ENCODE data around the gene CLDN9.
A peak's percentile ranks its signal among the peaks of the same experiment; 100 is the strongest.

CLDN9 gene

DNA sequence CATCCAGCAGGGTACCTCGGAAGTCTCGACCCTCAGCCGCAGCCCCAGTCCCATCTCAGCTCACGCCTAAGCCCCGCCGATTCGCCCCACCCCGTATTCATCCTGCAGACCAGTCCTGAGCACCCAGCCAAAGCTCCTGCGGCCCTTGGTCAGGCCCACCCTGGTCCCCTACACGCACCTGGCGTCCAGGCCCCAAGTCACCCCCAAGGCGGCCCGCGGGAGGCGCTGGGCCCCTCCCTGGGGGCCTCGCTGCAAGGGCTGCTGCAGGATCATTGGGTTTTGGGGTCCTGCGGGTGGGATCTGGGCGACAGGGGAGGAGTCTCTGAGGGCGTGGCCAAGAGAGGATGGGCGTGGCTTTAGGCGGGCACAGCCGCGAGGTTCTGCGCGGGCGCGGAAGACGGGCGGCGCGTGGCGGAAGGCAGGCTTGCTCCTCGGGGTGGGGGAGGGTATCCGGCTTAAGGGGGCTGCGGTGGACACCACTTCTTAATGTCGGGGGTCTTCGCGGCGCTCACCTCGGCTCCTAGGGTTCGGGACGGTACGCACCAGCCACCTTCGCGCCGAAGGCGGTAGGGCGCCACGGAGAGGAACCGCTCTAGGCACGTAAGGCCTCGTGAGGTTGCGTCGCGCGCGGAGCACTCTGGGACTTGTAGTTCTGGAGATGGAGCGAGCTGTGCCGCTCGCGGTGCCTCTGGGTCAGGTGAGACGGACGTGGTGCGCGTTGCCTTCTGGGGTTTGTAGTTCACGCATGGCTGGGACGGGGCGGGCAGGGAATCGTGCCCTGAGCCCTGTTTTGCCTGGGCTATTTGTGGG lies 11.2 kb downstream of the CLDN9 start, which contains the start of the genes HCFC1R1 and THOC6:
Gene HCFC1R1 (minus strand): TSS at position 274 of the 810 bp plus-strand sequence. CDS start 1 bp downstream, at position 273.
Gene THOC6 (plus strand): TSS at position 367 of the 810 bp plus-strand sequence. CDS start 292 bp downstream, at position 659.
- DNase-seq (peak; percentile 94), ATAC-seq (replicated peaks) (peak; percentile 80 to 84)
- H3K4me1 Mint-ChIP-seq, result peaks cover 43 to 81% of the 10 kb centered on the region in 2 donors
- peak within 1 kb of the TSS; percentile 77 to 81 for H3K4me3 Mint-ChIP-seq
- peaks cover 7 to 11% of the 10 kb centered on the region in 2 donors for H3K27me3 Mint-ChIP-seq
- H3K9me3 Mint-ChIP-seq, result no peaks in the 10 kb centered on the region
- peaks cover 20 to 21% of the 10 kb centered on the region in 2 donors for H3K36me3 Mint-ChIP-seq
- peak within 1 kb of the TSS; percentile 96 for H3K27ac Mint-ChIP-seq

DNA sequence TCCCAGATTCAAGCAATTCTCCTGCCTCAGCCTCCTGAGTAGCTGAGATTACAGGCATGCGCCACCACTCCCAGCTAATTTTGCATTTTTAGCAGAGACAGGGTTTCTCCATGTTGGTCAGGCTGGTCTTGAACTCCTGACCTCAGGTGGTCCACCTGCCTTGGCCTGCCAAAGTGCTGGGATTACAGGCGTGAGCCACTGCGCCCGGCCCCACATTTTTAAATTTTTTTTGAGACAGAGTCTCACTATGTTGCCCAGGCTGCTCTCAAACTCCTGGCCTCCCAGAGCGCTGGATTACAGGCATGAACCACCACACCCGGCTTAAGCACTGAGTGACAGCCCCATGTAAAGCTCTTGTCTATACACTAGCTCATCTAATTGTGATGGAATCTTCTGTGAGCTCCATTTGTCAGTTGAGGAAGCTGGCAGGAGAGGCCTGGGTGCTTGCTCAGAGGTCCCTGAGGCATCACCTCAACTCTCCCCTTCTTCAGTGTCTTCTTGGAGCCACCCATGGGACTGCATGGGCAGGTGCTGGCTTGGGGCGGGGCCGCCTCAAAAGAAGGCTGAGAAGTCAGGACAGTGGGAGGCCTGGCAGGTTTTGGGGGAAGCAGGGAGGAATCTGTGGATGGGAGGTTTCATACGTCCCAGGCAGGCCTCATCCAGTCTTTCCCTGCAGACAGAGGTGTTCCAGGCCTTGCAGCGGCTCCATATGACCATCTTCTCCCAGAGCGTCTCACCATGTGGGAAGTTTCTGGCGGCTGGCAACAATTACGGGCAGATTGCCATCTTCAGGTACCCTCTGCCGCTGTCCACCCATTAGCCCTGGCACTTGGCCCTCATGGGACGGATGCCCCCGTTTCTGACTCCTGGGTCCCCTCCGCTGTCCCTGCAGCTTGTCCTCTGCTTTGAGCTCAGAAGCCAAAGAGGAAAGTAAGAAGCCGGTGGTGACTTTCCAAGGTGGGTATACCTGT lies 12.6 kb downstream of the CLDN9 start:
- Mint-ChIP-seq H3K27ac (no peak overlapping the region), H3K36me3 (peaks cover 20 to 21% of the 10 kb centered on the region in 2 donors), H3K4me1 (peaks cover 46 to 85% of the 10 kb centered on the region in 2 donors), H3K9me3 (no peaks in the 10 kb centered on the region), H3K4me3 (peak overlapping the region in 1 of 2 donors; percentile 25), H3K27me3 (peaks cover 20 to 23% of the 10 kb centered on the region in 2 donors)
- DNase-seq (no peak), ATAC-seq (replicated peaks) (no peak)

DNA sequence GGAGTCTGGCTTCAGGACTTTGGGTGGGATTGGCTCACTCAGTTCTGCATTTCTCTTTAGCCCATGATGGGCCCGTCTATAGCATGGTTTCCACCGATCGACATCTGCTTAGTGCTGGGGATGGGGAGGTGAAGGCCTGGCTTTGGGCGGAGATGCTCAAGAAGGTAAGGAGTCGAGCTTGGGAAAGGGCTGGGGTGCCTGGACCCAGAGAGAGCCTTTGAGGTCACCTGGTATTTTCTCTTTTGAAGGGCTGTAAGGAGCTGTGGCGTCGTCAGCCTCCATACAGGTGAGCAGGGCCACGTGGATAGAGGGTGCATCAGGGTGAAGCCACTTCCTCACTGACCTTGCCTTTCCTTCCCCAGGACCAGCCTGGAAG lies 13.3 kb downstream of the CLDN9 start:
- Mint-ChIP-seq H3K36me3 (peaks cover 20 to 21% of the 10 kb centered on the region in 2 donors), H3K9me3 (no peaks in the 10 kb centered on the region), H3K4me3 (no peak overlapping the region), H3K27ac (no peak overlapping the region), H3K27me3 (peaks cover 26 to 30% of the 10 kb centered on the region in 2 donors), H3K4me1 (peaks cover 42 to 83% of the 10 kb centered on the region in 2 donors)
- DNase-seq (no peak), ATAC-seq (replicated peaks) (no peak)

DNA sequence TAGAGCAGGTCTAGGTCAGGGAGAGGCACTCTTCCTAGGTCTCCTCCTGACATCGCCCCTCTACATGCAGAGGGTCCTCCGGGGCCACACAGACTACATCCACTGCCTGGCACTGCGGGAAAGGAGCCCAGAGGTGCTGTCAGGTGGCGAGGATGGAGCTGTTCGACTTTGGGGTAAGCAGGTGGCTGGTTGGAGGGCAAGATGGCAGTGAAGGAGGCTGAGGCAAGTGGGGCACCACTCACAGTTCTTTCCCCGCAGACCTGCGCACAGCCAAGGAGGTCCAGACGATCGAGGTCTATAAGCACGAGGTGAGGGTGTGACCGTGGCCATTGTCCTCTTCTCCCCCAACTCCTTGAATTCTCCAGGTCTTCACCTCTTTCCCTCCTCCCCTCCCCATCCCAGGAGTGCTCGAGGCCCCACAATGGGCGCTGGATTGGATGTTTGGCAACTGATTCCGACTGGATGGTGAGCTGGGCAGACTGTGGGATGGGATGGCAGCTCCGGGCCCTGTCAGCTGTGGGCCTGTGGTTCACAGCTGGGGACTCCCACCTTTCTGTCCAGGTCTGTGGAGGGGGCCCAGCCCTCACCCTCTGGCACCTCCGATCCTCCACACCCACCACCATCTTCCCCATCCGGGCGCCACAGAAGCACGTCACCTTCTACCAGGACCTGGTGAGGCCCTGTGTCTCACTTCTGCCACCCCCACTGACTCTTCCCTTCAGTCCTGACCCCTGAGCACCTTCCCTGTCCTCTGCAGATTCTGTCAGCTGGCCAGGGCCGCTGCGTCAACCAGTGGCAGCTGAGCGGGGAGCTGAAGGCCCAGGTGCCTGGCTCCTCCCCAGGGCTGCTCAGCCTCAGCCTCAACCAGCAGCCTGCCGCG lies 14.1 kb downstream of the CLDN9 start:
- H3K27ac Mint-ChIP-seq, result no peak overlapping the region
- H3K36me3 Mint-ChIP-seq, result peaks cover 20 to 21% of the 10 kb centered on the region in 2 donors
- H3K27me3 Mint-ChIP-seq, result peaks cover 33 to 39% of the 10 kb centered on the region in 2 donors
- ATAC-seq (replicated peaks), result no peak
- H3K4me1 Mint-ChIP-seq, result peaks cover 36 to 75% of the 10 kb centered on the region in 2 donors
- no peak overlapping the region for H3K4me3 Mint-ChIP-seq
- H3K9me3 Mint-ChIP-seq, result no peaks in the 10 kb centered on the region
- DNase-seq, result no peak

DNA sequence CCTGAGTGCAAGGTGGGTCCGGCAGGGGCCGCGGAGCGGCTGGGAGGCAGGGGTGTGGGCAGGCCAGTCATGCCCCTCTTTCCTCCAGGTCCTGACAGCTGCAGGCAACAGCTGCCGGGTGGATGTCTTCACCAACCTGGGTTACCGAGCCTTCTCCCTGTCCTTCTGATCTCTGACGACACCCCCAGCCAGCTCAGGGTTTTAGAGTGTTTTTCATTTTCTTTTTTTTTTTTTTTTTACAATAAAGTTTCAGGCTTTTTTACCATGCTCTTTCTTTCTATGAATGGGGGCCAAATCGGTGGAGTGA lies 14.7 kb downstream of the CLDN9 start:
- ATAC-seq (replicated peaks) (no peak), DNase-seq (no peak)
- H3K36me3 Mint-ChIP-seq, result peaks cover 20 to 21% of the 10 kb centered on the region in 2 donors
- peaks cover 30 to 69% of the 10 kb centered on the region in 2 donors for H3K4me1 Mint-ChIP-seq
- H3K9me3 Mint-ChIP-seq, result no peaks in the 10 kb centered on the region
- H3K4me3 Mint-ChIP-seq, result no peak overlapping the region
- no peak overlapping the region for H3K27ac Mint-ChIP-seq
- H3K27me3 Mint-ChIP-seq, result peaks cover 37 to 45% of the 10 kb centered on the region in 2 donors

DNA sequence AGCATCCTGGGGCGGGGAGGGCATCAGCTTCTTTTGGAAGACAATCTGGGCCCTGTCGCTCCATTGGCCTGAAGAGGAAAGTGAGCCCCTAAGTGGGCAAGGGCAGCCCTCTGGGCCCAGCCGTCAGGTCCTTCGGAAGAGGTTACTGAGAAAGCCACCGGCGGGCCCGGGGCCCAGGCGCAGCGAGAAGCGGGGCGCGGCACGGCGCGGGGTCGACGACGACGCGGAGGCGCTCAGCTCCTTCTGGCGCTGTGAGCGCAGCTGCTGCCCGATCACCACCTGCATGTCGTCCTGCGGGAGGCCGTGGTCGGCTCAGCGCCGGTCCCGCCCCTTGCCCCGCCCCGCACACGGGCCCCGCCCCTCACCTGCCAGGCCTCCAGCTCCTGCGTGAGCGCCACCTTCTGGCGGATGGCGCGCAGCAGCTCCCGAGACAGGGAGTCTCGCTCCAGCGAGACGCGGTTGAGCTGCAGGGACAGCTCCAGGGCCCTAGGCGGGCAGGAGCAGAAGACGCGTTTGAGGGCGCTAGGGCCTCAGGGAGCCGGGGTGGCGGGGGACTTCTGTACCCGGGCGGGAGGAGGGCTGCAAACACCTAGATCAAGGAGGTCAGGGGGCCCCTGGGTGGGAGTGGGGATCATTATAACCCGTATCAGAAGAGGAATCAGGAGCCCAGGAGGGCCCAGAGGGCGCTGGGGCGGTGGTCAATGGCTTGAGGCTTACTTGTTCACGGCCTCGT lies 15.4 kb downstream of the CLDN9 start:
- DNase-seq (peak; percentile 71), ATAC-seq (replicated peaks) (peak; percentile 30 to 44)
- Mint-ChIP-seq H3K36me3 (peaks cover 20 to 21% of the 10 kb centered on the region in 2 donors), H3K27ac (no peak overlapping the region), H3K4me3 (peak overlapping the region; percentile 44 to 76), H3K4me1 (peaks cover 26 to 68% of the 10 kb centered on the region in 2 donors), H3K27me3 (peaks cover 44 to 52% of the 10 kb centered on the region in 2 donors), H3K9me3 (no peaks in the 10 kb centered on the region)

DNA sequence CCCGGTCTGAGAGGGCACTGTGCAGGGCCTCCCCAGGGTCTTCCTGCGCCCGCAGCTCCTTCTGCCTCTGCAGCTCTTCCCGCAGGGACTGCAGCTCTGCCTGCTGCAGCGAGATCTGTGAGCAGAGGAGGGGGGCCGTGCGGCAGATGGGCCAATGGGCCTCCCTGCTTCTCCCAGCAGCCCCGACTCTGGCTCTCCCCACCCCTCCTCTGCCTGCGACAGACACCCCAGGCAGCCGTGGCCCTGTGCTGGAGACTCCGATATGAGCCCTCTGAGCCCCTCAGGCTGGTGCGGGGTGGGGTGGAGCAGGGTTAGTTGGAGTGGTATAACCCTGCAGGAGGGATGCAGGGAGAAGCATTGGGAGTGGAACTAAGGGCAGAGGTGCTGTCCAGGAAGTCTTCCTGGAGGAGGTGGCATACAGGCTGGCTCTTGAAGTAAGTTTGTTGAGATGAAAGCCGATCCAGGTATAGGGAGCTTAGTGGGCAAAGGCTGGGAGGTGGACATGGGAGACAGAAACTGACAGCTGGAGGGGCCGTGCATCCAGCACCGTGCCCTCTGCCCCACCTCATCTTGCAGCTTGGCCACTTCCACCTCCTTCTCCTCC lies 16.1 kb downstream of the CLDN9 start:
- H3K27ac Mint-ChIP-seq, result no peak overlapping the region
- H3K4me3 Mint-ChIP-seq, result peak overlapping the region in 1 of 2 donors; percentile 5
- ATAC-seq (replicated peaks) (no peak), DNase-seq (no peak)
- H3K36me3 Mint-ChIP-seq, result peaks cover 20 to 21% of the 10 kb centered on the region in 2 donors
- H3K27me3 Mint-ChIP-seq, result peaks cover 51 to 58% of the 10 kb centered on the region in 2 donors
- H3K9me3 Mint-ChIP-seq, result no peaks in the 10 kb centered on the region
- peaks cover 23 to 61% of the 10 kb centered on the region in 2 donors for H3K4me1 Mint-ChIP-seq

DNA sequence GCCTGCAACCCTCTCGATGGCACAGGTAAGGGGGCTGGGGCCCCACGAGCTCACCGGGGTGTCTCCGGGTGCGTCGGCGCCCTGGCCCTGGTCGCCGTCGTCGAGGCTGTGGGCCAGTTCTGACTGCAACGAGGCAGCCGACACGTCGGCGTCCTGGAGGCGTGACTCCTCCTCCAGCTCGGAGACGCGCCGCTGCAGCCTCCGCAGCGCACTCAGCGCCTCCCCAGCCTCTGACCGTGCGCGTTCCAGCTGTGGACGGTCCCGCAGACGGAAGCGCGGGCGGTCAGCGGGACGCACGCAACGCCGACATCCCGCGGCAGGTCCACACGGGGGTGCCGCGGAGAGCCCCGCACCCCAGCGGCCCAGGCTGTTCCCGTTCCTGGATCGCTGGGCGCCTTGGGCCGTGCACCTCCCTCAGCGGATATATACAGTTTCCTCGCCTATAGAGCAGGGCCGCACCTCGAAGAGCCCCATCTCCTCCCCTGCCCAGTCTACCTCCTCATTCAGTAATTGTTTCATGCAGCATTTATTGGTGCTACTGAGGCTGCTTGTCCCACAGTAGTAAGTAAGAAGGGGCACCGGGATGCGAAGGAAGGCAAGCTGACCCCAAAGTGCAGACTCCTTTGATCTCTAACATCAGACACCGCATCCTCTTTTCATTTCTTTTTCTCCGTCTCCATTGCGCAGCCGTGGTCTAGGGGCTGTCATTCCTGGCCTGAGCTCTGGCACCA lies 16.9 kb downstream of the CLDN9 start:
- peaks cover 57 to 65% of the 10 kb centered on the region in 2 donors for H3K27me3 Mint-ChIP-seq
- H3K27ac Mint-ChIP-seq, result no peak overlapping the region
- peak overlapping the region; percentile 1 to 37 for H3K4me3 Mint-ChIP-seq
- peaks cover 20 to 56% of the 10 kb centered on the region in 2 donors for H3K4me1 Mint-ChIP-seq
- H3K36me3 Mint-ChIP-seq, result peaks cover 20 to 21% of the 10 kb centered on the region in 2 donors
- no peak for DNase-seq
- peak in 1 of 2 donors; percentile 34 for ATAC-seq (replicated peaks)
- no peaks in the 10 kb centered on the region for H3K9me3 Mint-ChIP-seq

DNA sequence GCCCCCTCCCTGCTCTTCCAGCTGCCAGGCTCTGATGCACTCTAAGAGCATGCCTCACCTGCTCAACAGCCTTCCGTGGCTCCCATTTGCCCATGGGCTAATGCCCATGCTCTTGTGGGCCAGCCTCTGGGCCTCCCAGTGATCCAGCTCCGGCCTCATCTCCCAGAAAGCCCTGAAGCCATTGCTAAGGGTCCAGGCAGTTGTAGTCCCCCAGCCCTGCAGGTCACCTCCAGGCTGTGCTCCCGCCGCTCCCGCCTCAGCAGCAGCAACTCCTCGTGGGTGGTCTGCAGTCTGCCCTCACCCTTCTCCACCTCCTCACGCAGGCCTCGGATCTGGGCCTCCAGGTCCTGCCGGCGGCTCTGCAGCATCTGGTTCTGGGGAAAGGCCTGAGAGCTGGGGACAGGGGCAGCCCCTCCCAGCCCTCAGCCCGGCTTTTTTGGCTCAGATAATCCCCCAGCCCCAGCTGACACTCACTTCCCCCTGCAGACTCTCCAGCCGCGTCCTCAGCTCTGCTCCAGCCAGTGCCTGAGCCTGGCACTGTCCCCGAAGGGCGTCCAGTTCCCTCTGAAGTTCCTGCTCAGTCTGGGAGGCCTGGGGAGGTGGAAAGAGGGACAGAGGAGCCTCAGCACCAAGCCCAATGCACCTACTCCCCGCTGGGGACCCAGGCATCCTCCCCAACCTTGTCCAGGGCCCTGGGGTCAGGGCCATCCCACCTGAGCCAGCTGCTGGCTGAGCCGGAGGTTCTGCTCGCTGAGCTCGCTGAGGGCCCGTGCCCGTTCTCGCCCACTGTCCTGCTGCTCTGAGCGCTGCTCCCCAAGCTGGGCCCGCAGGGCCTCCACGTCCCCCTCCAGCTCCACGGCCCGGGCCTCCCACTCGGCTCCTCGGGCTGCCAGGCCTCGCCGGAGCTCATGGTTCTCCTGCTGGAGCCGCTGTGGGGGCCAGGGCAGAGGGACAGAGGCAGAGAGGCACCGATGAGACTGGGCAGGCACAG lies 17.8 kb downstream of the CLDN9 start:
- peaks cover 18 to 20% of the 10 kb centered on the region in 2 donors for H3K36me3 Mint-ChIP-seq
- H3K4me1 Mint-ChIP-seq, result peaks cover 18 to 52% of the 10 kb centered on the region in 2 donors
- no peak overlapping the region for H3K27ac Mint-ChIP-seq
- ATAC-seq (replicated peaks) (no peak), DNase-seq (no peak)
- peak overlapping the region in 1 of 2 donors; percentile 1 for H3K4me3 Mint-ChIP-seq
- peaks cover 65 to 74% of the 10 kb centered on the region in 2 donors for H3K27me3 Mint-ChIP-seq
- no peaks in the 10 kb centered on the region for H3K9me3 Mint-ChIP-seq

DNA sequence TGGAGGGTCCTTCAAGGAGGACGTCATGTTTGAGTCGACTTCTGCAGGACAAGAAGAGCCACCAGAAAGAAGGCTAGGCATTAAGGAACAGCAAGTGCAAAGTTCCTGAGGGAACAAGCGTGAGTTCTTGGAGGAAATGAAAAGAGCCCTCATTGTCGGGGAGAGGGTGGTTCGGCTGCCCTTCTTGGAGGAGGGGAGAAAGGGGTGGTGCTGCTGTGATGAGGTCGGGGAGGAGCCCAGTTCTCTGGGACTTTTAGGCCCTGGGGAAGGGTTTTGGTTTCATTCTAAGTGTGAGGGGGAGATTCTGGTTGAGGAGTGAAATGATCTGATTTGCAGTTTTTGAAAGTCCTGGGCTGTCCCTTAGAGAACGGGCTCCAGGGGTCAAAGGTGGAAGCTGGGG lies 19.9 kb downstream of the CLDN9 start:
- DNase-seq, result no peak
- H3K9me3 Mint-ChIP-seq, result no peaks in the 10 kb centered on the region
- H3K4me1 Mint-ChIP-seq, result peaks cover 23 to 52% of the 10 kb centered on the region in 2 donors
- ATAC-seq (replicated peaks), result peak in 1 of 2 donors; percentile 28
- H3K27me3 Mint-ChIP-seq, result peaks cover 76 to 89% of the 10 kb centered on the region in 2 donors
- H3K36me3 Mint-ChIP-seq, result peaks cover 0 to 4% of the 10 kb centered on the region in 2 donors
- H3K4me3 Mint-ChIP-seq, result no peak overlapping the region
- no peak overlapping the region for H3K27ac Mint-ChIP-seq

DNA sequence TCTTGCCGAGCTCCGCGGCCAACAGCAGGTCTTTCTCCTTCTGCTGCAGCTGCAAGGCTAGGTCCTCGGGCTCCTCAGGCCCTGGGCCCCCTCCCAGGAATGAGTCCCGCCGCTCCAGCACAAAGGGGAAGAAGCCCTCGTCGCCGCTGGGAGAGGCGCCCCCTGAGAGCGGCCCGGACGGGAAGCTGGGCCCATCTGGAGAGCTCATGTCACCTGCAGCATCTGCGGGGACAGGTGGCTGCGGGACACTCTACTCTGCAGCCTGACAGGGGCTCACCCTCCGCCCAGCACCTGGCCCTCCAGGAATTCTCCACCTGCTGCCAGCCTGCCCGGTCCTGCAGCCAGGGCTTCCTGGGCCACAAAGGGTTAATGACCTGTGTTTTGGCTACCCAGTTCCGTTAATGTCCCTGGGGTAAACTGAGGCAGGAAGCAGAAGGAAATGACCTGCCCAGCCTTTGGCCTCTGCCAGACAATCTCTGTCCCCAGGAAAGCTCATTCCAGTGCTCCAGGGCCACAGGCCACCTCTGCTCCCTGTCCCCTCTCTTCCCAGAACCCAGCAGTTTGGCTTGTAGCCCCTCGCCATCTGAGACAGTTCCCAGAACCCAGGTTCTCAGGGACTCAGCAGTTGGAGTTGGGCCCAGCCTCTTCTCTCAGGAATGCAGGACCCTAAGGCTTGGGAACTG lies 22.7 kb downstream of the CLDN9 start:
- H3K36me3 Mint-ChIP-seq, result peaks cover 1 to 3% of the 10 kb centered on the region in 2 donors
- ATAC-seq (replicated peaks) (no peak), DNase-seq (no peak)
- H3K27me3 Mint-ChIP-seq, result peaks cover 79 to 91% of the 10 kb centered on the region in 2 donors
- no peaks in the 10 kb centered on the region for H3K9me3 Mint-ChIP-seq
- peaks cover 11 to 25% of the 10 kb centered on the region in 2 donors for H3K4me1 Mint-ChIP-seq
- H3K27ac Mint-ChIP-seq, result no peak overlapping the region
- H3K4me3 Mint-ChIP-seq, result peak overlapping the region; percentile 29 to 66
